HG03025 (cell line): ENCODE measurements around the gene TMEM238.
A peak's percentile ranks its signal among the peaks of the same experiment; 100 is the strongest.
"Not testable (repeated sequence)": the region's sequence is repeated elsewhere in the genome, so short reads cannot be mapped to it uniquely, and the experiment has no call there.

Experiments used
- ATAC-seq: cut with Tn5 transposase; IDR thresholded peaks from one replicate; pipeline ENCODE4 v1.9.1; 2021; ENCODE audit warnings: mild to moderate bottlenecking, moderate library complexity; ENCODE audit not compliant: unreplicated experiment, low FRiP score

Gene TMEM238

GRCh38 chr19:55341595-55342531 lies 42.2 kb downstream of the TMEM238 start:
- ATAC-seq: no peak

DNA sequence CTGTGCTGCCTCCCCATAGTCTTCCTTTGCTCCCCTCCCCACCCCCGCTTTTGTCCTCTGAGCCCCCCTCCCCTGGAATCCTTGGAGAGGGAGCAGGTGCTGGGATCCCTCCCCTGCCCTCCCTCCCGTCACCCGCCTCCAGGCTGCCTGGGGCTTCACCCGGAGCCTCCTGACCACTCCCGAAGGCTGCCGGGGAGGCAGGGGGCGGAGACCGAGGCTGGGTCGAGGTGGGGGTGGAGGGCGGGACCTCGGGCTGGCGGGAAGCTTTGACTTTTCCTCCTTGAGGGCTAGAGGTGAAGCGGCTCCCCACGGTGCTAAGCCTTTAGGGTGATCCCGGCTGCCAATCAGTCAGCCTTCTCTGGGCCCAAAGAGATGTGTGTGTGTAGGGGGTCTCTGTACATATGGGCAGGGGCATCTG lies 42.9 kb downstream of the TMEM238 start:
- no peak for ATAC-seq

- ATAC-seq: no peak
These were observed 43.3 kb downstream of the TMEM238 start for GRCh38 chr19:55340784-55341147.

GRCh38 chr19:55339889-55340783 lies 44.0 kb downstream of the TMEM238 start:
- no peak for ATAC-seq

GRCh38 chr19:55339105-55339888 lies 44.8 kb downstream of the TMEM238 start, which contains the start of gene KMT5C:
TSS of gene KMT5C (plus strand) at chr19:55339876. CDS start at chr19:55341937, 2,061 bp downstream.
- ATAC-seq: peak; percentile 86

DNA sequence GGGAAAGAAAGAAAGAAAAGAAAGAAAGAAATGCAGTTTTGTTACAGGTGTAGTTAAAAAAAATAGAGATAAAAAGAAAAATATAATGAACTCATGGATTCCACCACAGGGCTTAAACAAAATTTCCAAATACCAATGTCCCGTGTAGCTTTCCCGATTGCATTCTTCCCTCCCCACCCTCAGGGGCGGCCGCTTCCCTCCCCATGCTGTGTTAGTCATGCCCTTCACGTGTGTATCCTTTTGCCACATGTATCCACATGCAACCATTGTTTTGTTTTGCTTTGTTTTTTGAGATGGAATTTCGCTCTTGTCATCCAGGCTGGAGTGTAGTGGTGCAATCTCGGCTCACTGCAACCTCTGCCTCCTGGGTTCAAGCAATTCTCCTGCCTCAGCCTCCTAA lies 48.0 kb downstream of the TMEM238 start:
- no peak for ATAC-seq

DNA sequence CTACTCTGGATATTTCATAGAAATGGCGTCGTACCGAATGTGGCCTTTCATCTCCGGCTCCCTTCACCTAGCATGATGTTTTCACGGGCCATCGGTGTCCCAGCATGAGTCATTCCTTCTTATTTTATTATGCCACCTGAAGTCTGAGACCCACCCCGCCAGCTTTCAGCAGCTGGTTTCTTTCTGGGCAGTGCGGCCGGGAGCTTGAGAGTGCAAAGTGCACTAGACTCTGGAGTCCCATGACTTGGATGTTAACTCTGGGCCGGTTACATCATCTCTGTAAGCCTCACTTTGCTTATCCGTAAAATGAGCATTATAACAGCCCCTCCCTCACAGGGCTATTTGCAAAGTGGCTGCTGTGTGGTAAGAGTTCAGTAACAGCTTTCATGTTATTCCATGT lies 50.2 kb downstream of the TMEM238 start:
- no peak for ATAC-seq

GRCh38 chr19:55329791-55330190 lies 54.3 kb downstream of the TMEM238 start:
- not testable (repeated sequence) for ATAC-seq
